Mesendoderm (in vitro differentiated cells): ENCODE results near the gene RASAL2.
A peak's percentile ranks its signal among the peaks of the same experiment; 100 is the strongest.

Experiments used
- DNase-seq: peaks from one replicate; pipeline ENCODE4 v3.0.0; 2013
- H2AK5ac ChIP-seq: 2 replicates; pipeline ENCODE4 v1.6.1; 2013; ENCODE audit warnings: low read length, inconsistent platforms
- H2BK120ac ChIP-seq: 2 replicates; pipeline ENCODE4 v1.6.1; 2013; ENCODE audit warnings: low read depth, mild to moderate bottlenecking, low read length, moderate library complexity, mixed read lengths
- H2BK15ac ChIP-seq: replicated peaks from 2 replicates; pipeline ENCODE4 v1.6.1; 2013; ENCODE audit warnings: low read depth, mild to moderate bottlenecking, moderate library complexity
- H2BK5ac ChIP-seq: 2 replicates; pipeline ENCODE4 v1.6.1; 2013; ENCODE audit warnings: low read length, inconsistent platforms
- H3K18ac ChIP-seq: 2 replicates; pipeline ENCODE4 v1.6.1; 2013; ENCODE audit warnings: mild to moderate bottlenecking, low read length, mixed read lengths
- H3K23ac ChIP-seq: one replicate; pipeline ENCODE4 v1.6.1; 2013; ENCODE audit warnings: low read length
- H3K27ac ChIP-seq: 2 replicates; pipeline ENCODE4 v1.5.1; 2013; ENCODE audit warnings: low read depth, mild to moderate bottlenecking, inconsistent platforms, low read length, moderate library complexity
- H3K27me3 ChIP-seq: 2 replicates; pipeline ENCODE4 v1.6.1; 2013; ENCODE audit warnings: low read length, control low read depth, mild to moderate bottlenecking, inconsistent platforms; ENCODE audit not compliant: insufficient read depth, poor library complexity
- H3K36me3 ChIP-seq: 2 replicates; pipeline ENCODE4 v1.6.1; 2013; ENCODE audit warnings: low read length, inconsistent platforms; ENCODE audit not compliant: control insufficient read depth, insufficient read depth
- H3K4ac ChIP-seq: one replicate; pipeline ENCODE4 v1.6.1; 2013; ENCODE audit warnings: low read depth, mild to moderate bottlenecking, low read length, moderate library complexity
- H3K4me1 ChIP-seq: 2 replicates; pipeline ENCODE4 v1.6.1; 2013; ENCODE audit warnings: low read depth, low read length, inconsistent platforms; ENCODE audit not compliant: control insufficient read depth
- H3K4me2 ChIP-seq: 2 replicates; pipeline ENCODE4 v1.6.1; 2013; ENCODE audit warnings: low read length
- H3K4me3 ChIP-seq: 2 replicates; pipeline ENCODE4 v1.5.1; 2013; ENCODE audit warnings: mild to moderate bottlenecking, low read length
- H3K56ac ChIP-seq: one replicate; pipeline ENCODE4 v1.6.1; 2013; ENCODE audit warnings: low read length
- H3K79me1 ChIP-seq: 2 replicates; pipeline ENCODE4 v1.6.1; 2013; ENCODE audit warnings: low read length, inconsistent platforms
- H3K79me2 ChIP-seq: 2 replicates; pipeline ENCODE4 v1.6.1; 2013; ENCODE audit warnings: mild to moderate bottlenecking, low read length; ENCODE audit not compliant: control insufficient read depth, insufficient read depth
- H3K9ac ChIP-seq: 2 replicates; pipeline ENCODE4 v1.6.1; 2013; ENCODE audit warnings: low read length, inconsistent platforms
- H4K5ac ChIP-seq: one replicate; pipeline ENCODE4 v1.6.1; 2013; ENCODE audit warnings: low read length
- H4K8ac ChIP-seq: one replicate; pipeline ENCODE4 v1.6.1; 2013; ENCODE audit warnings: low read depth, mild to moderate bottlenecking, control low read depth, low read length, moderate library complexity
- WGBS: extraction: QIAGEN DNeasy Blood & Tissue Kit; methylation state at CpG from one replicate; pipeline ENCODE4 v1.1.7; 2013; ENCODE audit warnings: low lambda C conversion rate, missing lambda C conversion rate; ENCODE audit not compliant: insufficient coverage; ENCODE audit errors: extremely low coverage; 5-methylcytosine and 5-hydroxymethylcytosine counted together

Gene RASAL2

DNA sequence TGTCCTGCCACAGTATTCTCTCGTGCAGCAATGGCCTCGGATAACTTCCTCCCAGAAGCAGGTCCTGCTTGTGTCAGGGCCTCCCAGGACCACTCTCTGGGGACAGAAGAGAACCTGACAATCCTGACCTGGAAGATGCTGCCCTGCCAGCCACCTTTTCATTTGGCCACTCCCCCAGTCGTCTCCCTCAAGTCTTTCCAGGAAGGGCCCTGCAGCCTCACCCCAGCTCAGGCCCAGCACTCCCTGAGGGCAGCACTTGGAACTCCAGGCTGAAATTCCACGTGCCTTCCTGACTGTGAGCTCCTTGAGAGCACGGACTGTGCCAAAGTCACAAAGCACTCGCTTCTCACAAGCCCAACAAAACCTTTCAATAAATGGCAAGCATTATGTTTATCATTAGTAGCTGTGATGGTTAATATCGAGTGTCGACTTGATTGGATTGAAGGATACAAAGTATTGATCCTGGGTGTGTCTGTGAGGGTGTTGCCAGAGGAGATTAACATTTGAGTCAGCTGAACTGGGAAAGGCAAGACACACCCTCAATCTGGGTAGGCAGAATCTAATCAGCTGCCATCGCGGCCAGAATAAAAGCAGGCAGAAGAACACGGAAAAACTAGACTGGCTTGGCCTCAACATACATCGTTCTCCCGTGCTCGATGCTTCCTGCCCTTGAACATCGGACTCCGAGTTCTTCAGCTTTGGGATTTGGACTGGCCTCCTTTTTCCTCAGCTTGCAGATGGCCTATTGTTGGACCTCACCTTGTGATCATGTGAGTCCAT is 405.2 kb downstream of the RASAL2 start:
- no peak overlapping the region for H4K5ac ChIP-seq
- no peaks in the 10 kb centered on the region for H3K27me3 ChIP-seq
- H3K4me3 ChIP-seq, result no peak overlapping the region
- no peak overlapping the region for H3K27ac ChIP-seq
- no peaks in the 10 kb centered on the region for H3K36me3 ChIP-seq
- H3K18ac ChIP-seq, result no peak overlapping the region
- H3K56ac ChIP-seq, result no peak overlapping the region
- H3K4me1 ChIP-seq, result no peaks in the 10 kb centered on the region
- no peaks in the 10 kb centered on the region for H3K79me1 ChIP-seq
- no peak overlapping the region for H2BK5ac ChIP-seq
- no peak overlapping the region for H3K23ac ChIP-seq
- H2BK15ac ChIP-seq, result no peak overlapping the region
- no peak overlapping the region for H2AK5ac ChIP-seq
- H4K8ac ChIP-seq, result no peak overlapping the region
- no peak overlapping the region for H3K9ac ChIP-seq
- no peak overlapping the region for H2BK120ac ChIP-seq
- no peak overlapping the region for H3K4me2 ChIP-seq
- peak; percentile 73 for DNase-seq
- no CpG with 5 or more reads among the region's 16 CpGs for WGBS
- no peak overlapping the region for H3K4ac ChIP-seq
- H3K79me2 ChIP-seq, result no peaks in the 10 kb centered on the region

DNA sequence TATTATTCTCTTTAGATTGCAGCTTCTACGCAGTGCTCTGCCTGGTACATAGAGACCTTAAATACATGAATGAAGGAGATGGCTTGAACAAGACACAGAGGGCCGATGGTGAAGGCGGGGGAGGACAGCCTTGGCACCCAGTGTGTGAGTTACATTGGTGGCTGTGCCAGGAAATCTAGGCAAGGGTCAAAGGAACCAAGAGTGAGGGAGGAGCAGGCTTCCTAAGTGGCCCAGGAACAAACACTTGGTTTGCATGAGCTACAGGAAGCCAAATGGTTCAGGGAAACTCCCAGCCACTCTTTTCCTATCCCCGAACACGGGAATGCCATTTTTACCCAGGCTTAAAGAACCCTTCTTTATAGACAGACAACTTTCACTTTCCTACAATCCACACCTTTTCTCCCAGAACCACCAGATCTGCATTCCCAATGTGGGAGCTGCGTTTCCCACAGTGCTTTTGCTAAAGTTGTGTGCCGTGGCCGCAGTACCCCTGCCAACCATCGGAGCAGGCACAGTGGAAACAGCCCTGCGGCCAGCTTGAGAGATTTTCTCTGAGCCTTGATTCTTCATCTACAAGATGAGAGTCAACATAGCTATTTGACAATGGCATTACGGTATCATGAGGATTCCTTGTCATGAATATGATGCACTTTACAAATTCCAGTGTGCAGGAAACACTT is 406.3 kb downstream of the RASAL2 start:
- H3K4me3 ChIP-seq, result no peak overlapping the region
- no peak overlapping the region for H3K4me2 ChIP-seq
- H3K18ac ChIP-seq, result no peak overlapping the region
- H2BK5ac ChIP-seq, result no peak overlapping the region
- no peak overlapping the region for H3K27ac ChIP-seq
- no peak overlapping the region for H4K5ac ChIP-seq
- no peak overlapping the region for H4K8ac ChIP-seq
- H3K27me3 ChIP-seq, result no peaks in the 10 kb centered on the region
- H3K56ac ChIP-seq, result no peak overlapping the region
- H3K4ac ChIP-seq, result no peak overlapping the region
- H3K23ac ChIP-seq, result no peak overlapping the region
- DNase-seq, result peak; percentile 73
- H2BK15ac ChIP-seq, result no peak overlapping the region
- no peaks in the 10 kb centered on the region for H3K36me3 ChIP-seq
- no peaks in the 10 kb centered on the region for H3K4me1 ChIP-seq
- no peaks in the 10 kb centered on the region for H3K79me1 ChIP-seq
- no peak overlapping the region for H2AK5ac ChIP-seq
- H3K79me2 ChIP-seq, result no peaks in the 10 kb centered on the region
- H3K9ac ChIP-seq, result no peak overlapping the region
- WGBS, result no CpG with 5 or more reads among the region's 11 CpGs
- no peak overlapping the region for H2BK120ac ChIP-seq

DNA sequence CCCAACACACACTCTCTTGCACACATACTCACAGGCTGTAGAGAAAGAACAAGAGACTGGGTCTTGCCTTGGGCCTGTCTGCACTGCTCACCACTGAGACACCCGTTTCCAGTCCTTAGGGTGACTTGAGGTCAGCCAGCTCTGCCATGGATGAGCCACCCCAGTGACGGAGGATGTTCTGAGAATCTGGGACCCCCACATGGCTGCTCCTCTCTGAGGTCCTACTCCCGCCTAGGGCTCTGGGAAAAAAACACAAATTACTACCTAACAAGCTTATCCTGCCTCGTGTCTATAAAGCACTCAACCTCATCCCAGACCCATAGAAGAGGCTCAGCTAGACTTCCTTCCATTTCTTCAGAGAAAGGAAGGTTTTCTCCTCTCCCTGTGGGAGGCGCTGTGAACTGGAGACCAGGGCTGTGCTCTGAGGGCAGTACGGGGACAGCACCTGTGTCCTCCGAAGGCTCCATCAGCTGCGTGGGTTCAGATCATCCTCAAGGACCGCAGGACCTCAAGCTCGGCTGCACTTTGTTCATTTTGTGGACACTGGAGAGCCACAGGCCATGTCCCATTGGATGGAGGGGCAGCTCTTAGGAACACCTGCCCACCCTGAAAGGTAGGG is 407.1 kb downstream of the RASAL2 start:
- Histone ChIP-seq H3K4me2 (no peak overlapping the region), H3K79me2 (no peaks in the 10 kb centered on the region), H2BK15ac (no peak overlapping the region), H2AK5ac (no peak overlapping the region), H3K23ac (no peak overlapping the region), H4K5ac (no peak overlapping the region), H2BK120ac (no peak overlapping the region), H3K4me1 (no peaks in the 10 kb centered on the region), H4K8ac (no peak overlapping the region), H3K9ac (no peak overlapping the region), H3K4ac (no peak overlapping the region), H3K18ac (no peak overlapping the region), H3K27me3 (no peaks in the 10 kb centered on the region), H2BK5ac (no peak overlapping the region), H3K36me3 (no peaks in the 10 kb centered on the region), H3K56ac (no peak overlapping the region), H3K27ac (no peak overlapping the region), H3K4me3 (no peak overlapping the region), H3K79me1 (no peaks in the 10 kb centered on the region)
- no CpG with 5 or more reads among the region's 10 CpGs for WGBS
- peak; percentile 59 for DNase-seq

DNA sequence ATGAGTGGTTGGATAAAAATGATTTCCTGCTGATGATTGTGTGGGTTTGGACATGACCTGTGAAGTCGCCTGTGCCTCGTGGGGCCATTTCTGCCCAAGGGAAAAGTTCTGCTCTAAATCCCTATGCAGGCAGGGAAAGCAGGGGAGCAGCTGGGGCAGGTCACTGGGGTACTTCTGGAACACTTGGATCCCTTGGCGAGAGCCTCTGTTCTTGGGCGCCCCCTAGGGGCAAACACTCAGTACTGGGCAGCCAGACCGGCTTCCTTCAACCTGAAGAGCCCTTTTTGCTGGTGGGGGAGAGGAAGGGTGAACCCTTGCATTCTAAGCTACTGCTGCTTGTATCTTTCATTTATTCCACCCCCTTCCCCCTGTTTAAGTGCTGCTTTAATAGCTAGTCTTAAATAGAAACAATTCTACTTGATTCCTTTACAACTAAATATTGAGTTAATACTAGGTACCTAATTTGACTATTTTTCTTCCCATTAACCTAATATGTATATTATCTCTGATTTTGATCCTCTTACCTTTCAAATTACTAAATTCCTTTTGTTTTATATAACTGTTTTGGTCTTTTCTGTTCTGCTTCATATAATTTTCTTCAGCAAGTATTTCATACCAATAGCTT is 407.9 kb downstream of the RASAL2 start:
- no peak overlapping the region for H2BK120ac ChIP-seq
- no peaks in the 10 kb centered on the region for H3K4me1 ChIP-seq
- H3K4ac ChIP-seq, result no peak overlapping the region
- no peak overlapping the region for H3K4me3 ChIP-seq
- no CpG with 5 or more reads among the region's 5 CpGs for WGBS
- H3K4me2 ChIP-seq, result no peak overlapping the region
- no peak overlapping the region for H4K5ac ChIP-seq
- H3K79me2 ChIP-seq, result no peaks in the 10 kb centered on the region
- H3K56ac ChIP-seq, result no peak overlapping the region
- no peak overlapping the region for H3K27ac ChIP-seq
- no peak overlapping the region for H2AK5ac ChIP-seq
- H3K23ac ChIP-seq, result no peak overlapping the region
- no peaks in the 10 kb centered on the region for H3K79me1 ChIP-seq
- H4K8ac ChIP-seq, result no peak overlapping the region
- H2BK5ac ChIP-seq, result no peak overlapping the region
- no peaks in the 10 kb centered on the region for H3K36me3 ChIP-seq
- H3K18ac ChIP-seq, result no peak overlapping the region
- H2BK15ac ChIP-seq, result no peak overlapping the region
- no peak overlapping the region for H3K9ac ChIP-seq
- no peaks in the 10 kb centered on the region for H3K27me3 ChIP-seq
- DNase-seq, result peak; percentile 82

DNA sequence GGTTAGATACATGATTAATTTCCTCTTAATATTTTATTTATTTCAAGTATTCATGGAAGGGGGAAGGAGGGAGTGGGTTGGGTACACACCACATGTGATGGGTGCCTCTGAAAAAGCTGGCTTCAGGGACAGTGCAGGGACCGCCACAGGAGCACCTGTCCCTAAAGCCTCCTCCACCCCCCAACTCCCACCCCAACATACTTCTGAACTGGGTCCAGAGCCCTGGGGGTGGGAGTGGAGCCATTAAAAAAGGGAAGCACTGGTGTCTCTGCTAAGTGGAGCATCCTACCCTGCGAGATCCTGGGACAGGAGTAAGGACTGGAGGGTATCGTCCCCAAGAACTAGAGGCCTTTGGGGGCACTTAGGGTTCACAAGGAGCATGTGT is 408.4 kb downstream of the RASAL2 start:
- Histone ChIP-seq H3K56ac (no peak overlapping the region), H3K23ac (no peak overlapping the region), H3K4ac (no peak overlapping the region), H3K36me3 (no peaks in the 10 kb centered on the region), H2AK5ac (no peak overlapping the region), H4K5ac (no peak overlapping the region), H2BK5ac (no peak overlapping the region), H3K4me1 (peaks cover 2% of the 10 kb centered on the region), H3K18ac (no peak overlapping the region), H3K27ac (no peak overlapping the region), H2BK120ac (no peak overlapping the region), H3K4me3 (no peak overlapping the region), H3K27me3 (no peaks in the 10 kb centered on the region), H4K8ac (no peak overlapping the region), H3K79me1 (no peaks in the 10 kb centered on the region), H3K9ac (no peak overlapping the region), H2BK15ac (no peak overlapping the region), H3K79me2 (no peaks in the 10 kb centered on the region), H3K4me2 (no peak overlapping the region)
- WGBS, result no CpG with 5 or more reads among the region's 3 CpGs
- DNase-seq, result no peak
